Lung (tissue), 12 donors: ENCODE results near the gene PRCD. TPM values are rescaled to one million over a fixed set of nuclear protein-coding genes. Genes with fewer than 3 reads are reported as not detected.

Source experiments
- ATAC-seq: fragments of 200-7000 bp; cut with Tn5 transposase; one replicate; pipeline ENCODE4 v1.9.1; 2020; ENCODE audit warnings: moderate number of reproducible peaks; ENCODE audit not compliant: insufficient read depth, low FRiP score
- DNase-seq, 3 donors: peaks; one replicate each; pipeline ENCODE4 v3.0.0-alpha.2; 2013 to 2017
- H3K27ac ChIP-seq, 2 donors: one replicate each; pipeline ENCODE4 v1.5.1; 2013; ENCODE audit warnings: mild to moderate bottlenecking in 2 of 2, moderate library complexity in 2 of 2, control low read depth in 1 of 2, inconsistent platforms in 1 of 2, low read depth in 1 of 2, low read length in 1 of 2
- H3K27me3 ChIP-seq, 3 donors: one replicate each; pipeline ENCODE4 v1.5.1; 2013; ENCODE audit warnings: low read length in 2 of 3; ENCODE audit not compliant: control insufficient read depth in 3 of 3, insufficient read depth in 3 of 3
- H3K36me3 ChIP-seq, 4 donors: one replicate each; pipeline ENCODE4 v1.5.1; 2013; ENCODE audit warnings: low read length in 4 of 4, mild to moderate bottlenecking in 1 of 4, moderate library complexity in 1 of 4; ENCODE audit not compliant: control insufficient read depth in 4 of 4, insufficient read depth in 4 of 4
- H3K4me1 ChIP-seq, 5 donors: one replicate each; pipeline ENCODE4 v1.5.1; 2013; ENCODE audit warnings: low read length in 5 of 5, mild to moderate bottlenecking in 2 of 5, moderate library complexity in 1 of 5; ENCODE audit not compliant: control insufficient read depth in 5 of 5, insufficient read depth in 5 of 5
- H3K4me3 ChIP-seq: one replicate; pipeline ENCODE4 v1.5.1; 2013; ENCODE audit warnings: mild to moderate bottlenecking, control low read depth, moderate library complexity
- H3K9ac ChIP-seq, 2 donors: one replicate each; pipeline ENCODE4 v1.5.1; 2013; ENCODE audit warnings: low read length in 2 of 2, control low read depth in 1 of 2; ENCODE audit not compliant: insufficient read depth in 1 of 2
- H3K9me3 ChIP-seq, 4 donors: one replicate each; pipeline ENCODE4 v1.5.1; 2013; ENCODE audit warnings: low read length in 3 of 4, mild to moderate bottlenecking in 1 of 4, moderate library complexity in 1 of 4; ENCODE audit not compliant: control insufficient read depth in 4 of 4, insufficient read depth in 3 of 4
- WGBS, 2 donors: extraction: QIAGEN DNeasy Blood & Tissue Kit; methylation state at CpG; one replicate each; pipeline ENCODE4 v1.1.7; 2013; 5-methylcytosine and 5-hydroxymethylcytosine counted together
- polyA plus RNA-seq, 2 donors: library from polyadenylated mRNA; stranded (reverse); fragments of 200-250 nt; gene quantifications; one replicate each; pipeline ENCODE4 v1.2.1, GENCODE V29; 2013
- total RNA-seq, 2 donors: library from RNA; depleted of rRNA in 1 of 2; stranded (reverse); fragments of >200 nt in 1 of 2; gene quantifications; one replicate each; pipeline ENCODE4 v1.2.1, GENCODE V29; 2014 to 2021
- TF ChIP-seq, protein P1 (sequence below): IDR thresholded peaks from 2 replicates; pipeline ENCODE4 v1.5.1; 2012; ENCODE audit warnings: mild to moderate bottlenecking; ENCODE audit errors: control extremely low read depth, extremely low read depth
- donor health status: control.
- donor health status: control.
- donor health status: Bipolar disorder and iron deficiency.
- donor health status: healthy.
- donor health status: DM: yes; HTN: yes; CAD: no.

PRCD gene
- total and polyA plus RNA-seq, 4 donors: 2.0 to 11.3 (median 5.6) TPM

DNA sequence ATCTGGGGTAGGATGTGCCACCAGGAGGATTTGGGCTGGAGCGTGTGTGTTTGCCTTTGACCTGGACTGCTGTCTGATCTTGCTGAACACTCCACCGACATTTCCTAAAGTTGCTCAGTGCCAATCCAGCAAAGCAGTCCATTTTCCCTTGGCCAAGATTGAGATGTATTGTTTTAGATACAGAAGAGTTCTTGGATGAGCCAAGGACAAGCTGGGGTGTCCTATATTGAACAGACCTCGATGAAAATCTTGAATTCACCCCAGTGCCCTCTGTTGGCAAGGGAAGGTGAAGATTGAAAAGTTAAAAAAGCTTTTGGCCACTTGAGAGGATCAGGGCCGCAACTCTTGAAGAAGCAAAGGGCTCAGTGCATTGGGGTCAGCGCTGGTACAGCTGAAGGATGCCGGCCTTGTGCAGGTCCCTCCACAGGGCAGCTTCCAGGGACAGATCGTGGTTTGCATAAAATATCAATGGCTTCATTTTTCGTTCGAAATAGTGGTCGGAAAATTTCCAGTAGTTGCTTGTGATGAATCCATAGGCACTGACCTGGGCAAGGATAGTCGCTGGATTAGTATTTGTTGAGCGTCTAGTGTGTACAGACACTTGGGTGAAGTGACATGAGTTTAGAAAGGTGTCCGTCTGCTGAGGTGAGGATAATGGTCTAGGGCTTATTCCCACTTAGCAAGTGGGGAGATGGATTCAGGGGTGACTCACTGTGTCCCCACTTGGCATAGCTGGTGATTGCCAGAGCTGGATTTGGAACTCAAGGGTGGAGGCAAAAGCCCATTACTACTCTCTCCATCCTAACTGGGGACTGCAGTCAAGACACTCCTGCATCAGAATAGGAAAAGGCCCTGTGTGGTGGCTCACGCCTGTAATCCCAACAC is 26.1 kb downstream of the PRCD start:
- peak overlapping the region; percentile 8 for H3K4me3 ChIP-seq
- H3K4me1 ChIP-seq: peaks cover 7 to 19% (median 13%) of the 10 kb centered on the region in 5 donors
- no peak overlapping the region for H3K9ac ChIP-seq
- peaks cover 0 to 5% (median 0%) of the 10 kb centered on the region in 3 donors for H3K27me3 ChIP-seq
- TF ChIP-seq, protein P1, sequence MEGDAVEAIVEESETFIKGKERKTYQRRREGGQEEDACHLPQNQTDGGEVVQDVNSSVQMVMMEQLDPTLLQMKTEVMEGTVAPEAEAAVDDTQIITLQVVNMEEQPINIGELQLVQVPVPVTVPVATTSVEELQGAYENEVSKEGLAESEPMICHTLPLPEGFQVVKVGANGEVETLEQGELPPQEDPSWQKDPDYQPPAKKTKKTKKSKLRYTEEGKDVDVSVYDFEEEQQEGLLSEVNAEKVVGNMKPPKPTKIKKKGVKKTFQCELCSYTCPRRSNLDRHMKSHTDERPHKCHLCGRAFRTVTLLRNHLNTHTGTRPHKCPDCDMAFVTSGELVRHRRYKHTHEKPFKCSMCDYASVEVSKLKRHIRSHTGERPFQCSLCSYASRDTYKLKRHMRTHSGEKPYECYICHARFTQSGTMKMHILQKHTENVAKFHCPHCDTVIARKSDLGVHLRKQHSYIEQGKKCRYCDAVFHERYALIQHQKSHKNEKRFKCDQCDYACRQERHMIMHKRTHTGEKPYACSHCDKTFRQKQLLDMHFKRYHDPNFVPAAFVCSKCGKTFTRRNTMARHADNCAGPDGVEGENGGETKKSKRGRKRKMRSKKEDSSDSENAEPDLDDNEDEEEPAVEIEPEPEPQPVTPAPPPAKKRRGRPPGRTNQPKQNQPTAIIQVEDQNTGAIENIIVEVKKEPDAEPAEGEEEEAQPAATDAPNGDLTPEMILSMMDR: no peak
- ATAC-seq: no peak
- WGBS, 2 donors: 93 to 95% methylated on average over 14 of the region's 14 CpGs
- H3K36me3 ChIP-seq: peaks cover 0 to 24% (median 21%) of the 10 kb centered on the region in 4 donors
- no peaks in the 10 kb centered on the region for H3K9me3 ChIP-seq
- no peak overlapping the region for H3K27ac ChIP-seq
- no peak for DNase-seq

DNA sequence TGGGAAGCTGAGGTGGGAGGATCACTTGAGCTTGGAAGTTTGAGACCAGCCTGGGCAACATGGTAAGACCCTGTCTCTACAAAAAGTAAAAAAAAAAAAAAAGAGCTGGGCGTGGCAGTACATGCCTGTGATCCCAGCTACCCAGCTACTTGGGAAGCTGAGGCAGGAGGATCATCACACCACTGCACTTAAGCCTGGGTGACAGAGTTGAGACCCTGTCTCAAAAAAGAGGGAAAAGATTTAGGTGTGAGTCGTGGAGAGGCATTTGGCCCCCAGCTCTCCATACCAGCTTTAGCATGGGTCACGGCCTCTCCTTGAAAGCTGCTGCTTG is 26.7 kb downstream of the PRCD start:
- no peak overlapping the region for H3K4me3 ChIP-seq
- TF ChIP-seq, protein P1: no peak
- DNase-seq: no peak
- ATAC-seq: no peak
- no peaks in the 10 kb centered on the region for H3K9me3 ChIP-seq
- H3K9ac ChIP-seq: no peak overlapping the region
- WGBS, 2 donors: 94 to 97% methylated on average over 3 of the region's 3 CpGs
- no peak overlapping the region for H3K27ac ChIP-seq
- H3K36me3 ChIP-seq: peaks cover 0 to 19% (median 18%) of the 10 kb centered on the region in 4 donors
- peaks cover 3 to 13% (median 8%) of the 10 kb centered on the region in 5 donors for H3K4me1 ChIP-seq
- peaks cover 0 to 5% (median 0%) of the 10 kb centered on the region in 3 donors for H3K27me3 ChIP-seq

DNA sequence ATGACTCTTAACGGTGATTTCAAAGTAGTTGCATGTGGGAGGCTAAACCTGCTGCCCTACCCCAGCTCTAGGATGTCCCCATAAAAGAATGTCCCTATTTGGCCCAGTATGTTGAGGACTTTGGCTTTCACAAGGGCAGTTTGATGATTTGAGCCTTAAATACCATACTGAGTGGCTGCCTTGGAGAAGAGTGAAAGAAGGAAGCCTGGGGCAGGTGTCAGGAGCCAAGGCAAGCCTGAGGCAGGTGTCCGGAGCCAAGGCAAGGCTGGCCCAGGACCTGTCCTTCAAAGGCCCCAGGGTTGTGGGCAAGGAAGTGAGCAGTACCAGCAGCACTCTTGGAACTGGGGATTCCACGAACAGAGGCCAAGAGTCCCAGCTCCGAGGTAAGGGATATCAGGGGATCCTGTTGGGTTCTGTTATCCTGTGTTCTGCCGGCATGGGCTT is 27.2 kb downstream of the PRCD start:
- Histone ChIP-seq H3K27ac (peak overlapping the region in 1 of 2 donors; percentile 15), H3K36me3 (peaks cover 0 to 18% (median 15%) of the 10 kb centered on the region in 4 donors), H3K27me3 (peaks cover 0 to 5% (median 0%) of the 10 kb centered on the region in 3 donors), H3K4me3 (no peak overlapping the region), H3K9me3 (no peaks in the 10 kb centered on the region), H3K4me1 (peaks cover 2 to 11% (median 6%) of the 10 kb centered on the region in 5 donors), H3K9ac (no peak overlapping the region)
- TF ChIP-seq, protein P1: no peak
- WGBS, 2 donors: 73% methylated on average over 5 of the region's 5 CpGs
- ATAC-seq: no peak
- DNase-seq: no peak
